Pancreas (tissue), 10 donors: ENCODE results near the gene TSHR. TPM values are rescaled to one million over a fixed set of nuclear protein-coding genes. Genes with fewer than 3 reads are reported as not detected.
A peak's percentile ranks its signal among the peaks of the same experiment; 100 is the strongest.
"Not testable (repeated sequence)": the region's sequence is repeated elsewhere in the genome, so short reads cannot be mapped to it uniquely, and the experiment has no call there.

Experiments used
- ATAC-seq, 4 donors: fragments of 200-7000 bp; cut with Tn5 transposase; one replicate each; pipeline versions ENCODE4 v1.8.0 to v1.9.1; 2020; ENCODE audit warnings: mild to moderate bottlenecking in 4 of 4, moderate library complexity in 4 of 4
- DNase-seq, 6 donors: peaks; one replicate each; pipeline ENCODE4 v3.0.0-alpha.2; 2020
- FAIRE-seq: peaks from 2 replicates; lab custom pipeline; 2012; peaks lifted over from hg19 to GRCh38; lab: Jason Lieb, UNC
- H3K27ac ChIP-seq, 4 donors: fragments of 200-600 bp; sonication (generic); 1 replicate in 3 of 4; 2 replicates in 1 of 4; pipeline versions ENCODE4 v1.5.0 to v1.8.0; 2020
- H3K27me3 ChIP-seq, 4 donors: fragments of 200-600 bp; one replicate each; pipeline ENCODE4 v1.8.0; 2021
- H3K36me3 ChIP-seq, 3 donors: fragments of 200-600 bp; sonication (generic) in 1 of 3; one replicate each; pipeline versions ENCODE4 v1.5.0 to v1.8.0; 2020 to 2021
- H3K4me1 ChIP-seq, 3 donors: fragments of 200-600 bp; one replicate each; pipeline ENCODE4 v1.8.0; 2021
- H3K4me3 ChIP-seq, 4 donors: fragments of 200-600 bp; sonication (generic) in 2 of 4; one replicate each; pipeline versions ENCODE4 v1.5.0 to v1.8.0; 2020 to 2021
- H3K9me3 ChIP-seq, 4 donors: fragments of 200-600 bp; one replicate each; pipeline ENCODE4 v1.8.0; 2021
- CTCF ChIP-seq, 4 donors: fragments of 200-600 bp; sonication (generic) in 3 of 4; IDR thresholded peaks; one replicate each; pipeline versions ENCODE4 v1.5.0 to v1.8.0; 2021; ENCODE audit warnings: antibody characterized with exemption in 4 of 4
- WGBS, 2 donors: extraction: QIAGEN DNeasy Blood & Tissue Kit; methylation state at CpG; one replicate each; pipeline ENCODE4 v1.1.7; 2013; 5-methylcytosine and 5-hydroxymethylcytosine counted together
- intact Hi-C, 3 donors: fragments of 100-400 bp; cut with DNase I; formaldehyde crosslinking; loops; one replicate each; pipeline versions ENCODE4 v1.11.1 to v1.14.2; 2022
- polyA plus RNA-seq, 2 donors: library from polyadenylated mRNA; stranded (reverse); fragments of 200-250 nt; gene quantifications; one replicate each; pipeline ENCODE4 v1.2.3, GENCODE V29; 2013
- total RNA-seq, 6 donors: library from RNA; stranded (reverse); fragmentation: NEBNext Ultra II Directional in 4 of 6; extraction: Animal tissue kit (Norgen Biotek cat#: 25700) in 4 of 6; gene quantifications; one replicate each; pipeline versions ENCODE4 v1.2.1 to v1.2.4, GENCODE V29; 2021 to 2023
- donor health status: healthy with polysubstance abuse.
- donor health status: DM: no; HTN: no; CAD: no; lungs with moderate emphysema.
- donor health status: DM: no; HTN: no; CAD: no.
- donor health status: control.
- donor health status: control.
- donor health status: Bipolar disorder and iron deficiency.
- donor health status: DM: yes; HTN: yes; CAD: no.
- donor health status: DM: no; HTN: no; CAD: no.
- donor health status: DM: no; HTN: no; CAD: no.
- donor health status: DM: yes; HTN: yes; CAD: no.

The TSHR gene
- total RNA-seq (under 1 TPM in 2 of 6 donors, not detected in 4; 0.22 to 0.41 TPM), polyA plus RNA-seq (under 1 TPM; 0.28 to 0.30 TPM)

GRCh38 chr14:80955416-80955941 is at the start of gene TSHR:
Gene TSHR, plus strand, starts transcription at chr14:80955621. Its CDS starts 60 bp downstream, at chr14:80955681.
- no peak for TF ChIP-seq CTCF (IDR thresholded peaks at IDR 0.05)
- DNase-seq: peak in 3 of 6 donors; percentile 18 to 55 (median 49)
- peak; percentile 28 to 50 (median 40) for ATAC-seq
- WGBS, 2 donors: 16 to 19% methylated on average over 21 of the region's 21 CpGs
- Histone ChIP-seq H3K4me3 (peak within 1 kb of the TSS; percentile 27 to 60 (median 36)), H3K27ac (no peak within 1 kb of the TSS), H3K4me1 (no peaks in the 10 kb centered on the region), H3K9me3 (no peaks in the 10 kb centered on the region), H3K27me3 (no peaks in the 10 kb centered on the region), H3K36me3 (no peaks in the 10 kb centered on the region)
- intact Hi-C loops: no loop called here
- no peak for FAIRE-seq

- ATAC-seq (no peak), DNase-seq (no peak), FAIRE-seq (no peak)
- Histone ChIP-seq H3K27me3 (no peaks in the 10 kb centered on the region), H3K4me1 (no peaks in the 10 kb centered on the region), H3K9me3 (no peaks in the 10 kb centered on the region), H3K4me3 (no peak overlapping the region), H3K27ac (no peak overlapping the region), H3K36me3 (no peaks in the 10 kb centered on the region)
- TF ChIP-seq CTCF (IDR thresholded peaks at IDR 0.05): no peak
- intact Hi-C loops: no loop called here
- 2 to 50% methylated on average over 1 of the region's 1 CpG for WGBS, 2 donors
Measured at GRCh38 chr14:80906336-80906735, 49.1 kb upstream of the TSHR start.

- H3K27ac ChIP-seq: no peak overlapping the region
Measured at GRCh38 chr14:80906946-80907345, 48.5 kb upstream of the TSHR start.

GRCh38 chr14:80912013-80912412 is 43.4 kb upstream of the TSHR start:
- H3K27ac ChIP-seq, H3K9me3 ChIP-seq, H3K27me3 ChIP-seq, DNase-seq, ATAC-seq, H3K4me3 ChIP-seq, H3K4me1 ChIP-seq, intact Hi-C loops, FAIRE-seq, H3K36me3 ChIP-seq: not testable (repeated sequence)
- 94% methylated on average over 11 of the region's 11 CpGs for WGBS, 2 donors

More at GRCh38 chr14:80906946-80907345, 48.5 kb upstream of the TSHR start:
- H3K4me1 ChIP-seq: no peaks in the 10 kb centered on the region
- no peaks in the 10 kb centered on the region for H3K36me3 ChIP-seq
- no peaks in the 10 kb centered on the region for H3K27me3 ChIP-seq
- ATAC-seq (no peak), DNase-seq (no peak), FAIRE-seq (no peak)
- intact Hi-C loops: no loop called here
- H3K9me3 ChIP-seq: no peaks in the 10 kb centered on the region
- 90 to 97% methylated on average over 4 of the region's 4 CpGs for WGBS, 2 donors
- H3K4me3 ChIP-seq: no peak overlapping the region
- no peak for TF ChIP-seq CTCF (IDR thresholded peaks at IDR 0.05)

- no peak overlapping the region for H3K27ac ChIP-seq
- no peaks in the 10 kb centered on the region for H3K9me3 ChIP-seq
- ATAC-seq (no peak), FAIRE-seq (no peak), DNase-seq (no peak)
- intact Hi-C loops: no loop called here
- no peaks in the 10 kb centered on the region for H3K36me3 ChIP-seq
- no peak overlapping the region for H3K4me3 ChIP-seq
- H3K4me1 ChIP-seq: no peaks in the 10 kb centered on the region
- WGBS, 2 donors: 87 to 95% methylated on average over 3 of the region's 3 CpGs
- no peaks in the 10 kb centered on the region for H3K27me3 ChIP-seq
- TF ChIP-seq CTCF (IDR thresholded peaks at IDR 0.05): no peak
Measured at GRCh38 chr14:80919622-80920021, 35.8 kb upstream of the TSHR start.
